Muscle of arm (tissue), 12 donors: ENCODE data around the gene P4HTM. TPM values are rescaled to one million over a fixed set of nuclear protein-coding genes. Genes with fewer than 3 reads are reported as not detected.
"Not testable (repeated sequence)": the region's sequence is repeated elsewhere in the genome, so short reads cannot be mapped to it uniquely, and the experiment has no call there.

Experiments
- DNase-seq: peaks from one replicate; pipeline ENCODE4 v3.0.0-alpha.2; 2013
- polyA plus RNA-seq, 12 donors: library from polyadenylated mRNA; unstranded; fragments of 120-200 nt; gene quantifications; one replicate each; pipeline ENCODE4 v1.2.1, GENCODE V29; 2013; ENCODE audit not compliant: insufficient read length in 12 of 12

The P4HTM gene
- polyA plus RNA-seq, 12 donors: 7.9 to 27.5 (median 12.0) TPM; not detected in 1

GRCh38 chr3:49007068-49007770, 17.2 kb downstream of the P4HTM start, which contains the start of gene WDR6:
WDR6 (plus strand) TSS chr3:49007391; CDS start chr3:49007432, 41 bp downstream.
- DNase-seq: peak; percentile 95

GRCh38 chr3:49007771-49008528, 17.9 kb downstream of the P4HTM start:
- DNase-seq: peak; percentile 84

DNA sequence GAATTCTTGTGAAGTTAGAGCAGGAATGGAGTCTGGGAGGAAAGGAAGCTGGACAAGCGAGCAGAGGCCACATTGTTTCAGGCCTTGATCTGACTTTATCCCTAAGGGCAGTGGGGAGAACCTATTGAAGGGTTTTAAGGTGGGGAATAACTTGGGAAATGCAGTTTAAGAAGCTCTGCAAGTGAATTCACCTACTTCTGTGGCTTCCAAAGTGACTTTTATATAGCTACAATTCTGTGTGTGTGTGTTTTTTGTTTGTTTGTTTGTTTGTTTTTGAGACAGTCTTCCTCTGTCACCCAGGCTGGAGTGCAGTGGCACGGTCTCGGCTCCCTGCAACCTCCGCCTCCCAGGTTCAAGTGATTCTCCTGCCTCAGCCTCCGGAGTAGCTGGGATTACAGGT, 18.6 kb downstream of the P4HTM start:
- DNase-seq: not testable (repeated sequence)

DNA sequence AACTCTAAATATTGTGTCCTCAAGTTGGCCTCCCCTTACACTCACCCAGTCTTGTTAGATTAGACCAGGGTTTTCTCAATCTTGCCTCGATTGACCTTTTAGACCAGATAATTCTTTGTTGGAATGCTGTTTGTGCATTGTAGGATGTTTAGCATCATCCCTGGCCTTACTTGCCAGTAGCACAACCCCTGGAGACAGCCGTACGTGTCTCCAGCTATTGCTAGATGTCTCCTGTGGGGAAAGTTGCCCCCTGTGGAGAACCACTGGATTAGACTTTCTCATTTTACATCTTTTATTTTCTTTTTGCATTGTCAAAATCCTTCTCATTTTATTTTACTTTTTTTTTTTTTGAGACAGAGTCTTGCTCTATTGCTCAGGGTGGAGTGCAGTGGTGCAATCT, 19.4 kb downstream of the P4HTM start:
- DNase-seq: no peak

GRCh38 chr3:49012441-49013017, 22.5 kb downstream of the P4HTM start:
- no peak for DNase-seq

GRCh38 chr3:49013113-49013737, 23.2 kb downstream of the P4HTM start:
- DNase-seq: no peak

- no peak for DNase-seq
Measured at GRCh38 chr3:49013738-49014660, 24.0 kb downstream of the P4HTM start.

DNA sequence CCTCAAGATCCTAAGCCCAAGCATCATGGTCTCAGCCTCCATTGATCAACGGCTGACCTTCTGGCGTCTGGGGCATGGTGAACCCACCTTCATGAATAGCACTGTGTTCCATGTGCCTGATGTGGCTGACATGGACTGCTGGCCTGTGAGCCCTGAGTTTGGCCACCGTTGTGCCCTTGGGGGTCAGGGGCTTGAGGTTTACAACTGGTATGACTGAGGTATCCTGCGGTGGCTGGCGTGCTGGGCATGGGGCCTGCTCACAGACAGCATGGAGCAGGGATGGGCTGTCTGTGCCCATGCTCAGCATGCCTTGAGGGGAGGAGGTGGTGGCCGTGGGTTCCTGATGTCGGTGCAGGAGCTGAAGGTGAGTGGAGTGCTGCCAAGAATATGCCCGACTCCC, 25.0 kb downstream of the P4HTM start:
- no peak for DNase-seq

- no peak for DNase-seq
Measured at GRCh38 chr3:49015765-49016164, 25.7 kb downstream of the P4HTM start.

GRCh38 chr3:49016414-49017228, 26.6 kb downstream of the P4HTM start:
- DNase-seq: no peak

DNA sequence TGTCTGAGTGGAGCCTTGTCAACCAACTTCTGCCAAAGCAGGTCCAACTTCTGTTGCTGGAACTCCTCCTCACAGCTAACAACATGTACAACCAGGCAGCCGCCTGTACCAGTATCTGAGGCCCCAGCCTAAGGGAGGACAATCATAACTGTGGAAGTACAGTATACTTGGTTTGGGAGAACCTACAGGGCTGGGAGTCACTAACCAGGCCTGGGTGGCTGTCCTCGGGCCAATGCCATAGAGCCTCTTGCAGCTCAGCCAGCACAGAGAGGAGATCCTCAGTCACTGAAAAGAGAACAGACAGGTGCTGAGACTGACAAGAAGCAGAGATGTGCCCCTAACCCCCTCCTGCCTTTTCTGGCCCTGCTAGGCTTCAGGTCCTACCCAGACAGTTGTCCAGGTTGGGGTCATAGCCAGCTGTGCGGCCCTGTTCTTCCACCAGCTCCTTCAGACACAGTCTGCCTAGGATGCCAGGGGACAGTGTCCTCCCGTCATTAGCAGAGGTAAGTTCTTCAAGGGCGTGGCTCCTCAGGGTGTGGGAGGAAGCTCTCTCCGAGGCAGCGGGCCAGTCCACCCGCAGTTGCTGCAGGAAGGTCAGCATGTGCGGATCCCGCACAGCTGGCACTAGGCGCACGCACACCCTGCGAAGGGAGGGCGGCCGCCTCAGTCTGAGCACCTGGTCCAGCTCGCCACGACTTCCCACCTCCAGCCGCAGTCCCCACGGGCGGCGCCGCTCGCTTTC, 27.4 kb downstream of the P4HTM start:
- no peak for DNase-seq

DNA sequence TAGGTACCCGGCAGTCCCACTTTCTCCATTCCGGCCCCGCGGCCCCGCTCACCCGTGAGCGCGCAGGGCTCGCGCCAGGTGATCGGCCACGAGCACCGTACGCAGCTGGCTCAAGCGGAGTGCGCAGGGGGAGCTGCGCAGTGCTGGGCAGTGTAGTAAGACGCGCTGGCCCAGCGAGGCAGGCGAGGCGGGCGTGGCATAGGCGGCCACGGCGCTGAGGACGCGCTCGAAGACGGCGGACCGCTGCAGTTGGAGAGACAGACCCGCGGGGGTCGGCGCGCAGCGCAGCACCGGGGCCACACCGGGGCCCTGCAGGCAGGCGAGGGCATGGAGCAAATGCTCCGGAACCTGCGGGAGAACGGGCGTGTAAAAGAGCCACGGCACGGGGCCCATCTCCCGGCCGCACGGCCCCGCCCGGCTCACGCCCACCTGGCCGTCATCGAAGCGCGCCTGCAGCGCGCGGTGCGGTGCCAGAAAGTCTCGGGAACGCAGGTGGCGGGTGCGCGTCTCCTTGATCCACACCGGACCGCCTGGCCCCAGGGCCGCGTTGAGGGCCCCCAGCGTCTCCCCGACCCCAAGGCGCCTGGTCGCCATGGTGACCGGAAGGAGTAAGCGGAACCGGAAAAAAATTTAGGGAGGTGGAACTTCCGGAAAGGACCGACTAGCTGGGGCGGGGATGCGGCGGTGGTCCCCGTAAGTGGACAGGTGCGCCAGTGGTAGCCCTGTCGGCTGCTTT, 28.1 kb downstream of the P4HTM start, which contains the start of gene DALRD3:
Gene DALRD3 (minus strand): TSS at position 610 of the 736 bp plus-strand sequence. CDS start 16 bp downstream, at position 594.
- DNase-seq: peak; percentile 69

GRCh38 chr3:49018707-49019006, 28.6 kb downstream of the P4HTM start:
- no peak for DNase-seq

DNA sequence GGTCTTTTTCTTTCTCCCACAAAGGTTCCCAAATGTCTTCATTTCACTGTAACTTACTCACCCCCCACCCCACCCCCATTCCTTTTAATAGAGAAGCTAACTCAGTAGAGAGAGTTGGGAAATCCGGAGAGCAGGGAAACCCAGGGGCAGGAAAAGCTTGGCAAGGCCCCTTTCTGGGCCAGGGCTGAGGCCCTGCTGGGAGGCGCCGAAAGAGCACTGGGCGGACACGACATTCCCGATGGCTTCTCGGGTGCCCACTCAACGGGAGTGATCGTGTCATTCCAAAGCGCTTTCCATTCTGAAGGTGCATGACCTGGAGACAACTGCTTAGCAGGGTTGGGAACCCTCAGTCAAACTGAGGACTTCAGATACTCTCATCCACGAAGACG, 29.9 kb downstream of the P4HTM start:
- DNase-seq: no peak

DNA sequence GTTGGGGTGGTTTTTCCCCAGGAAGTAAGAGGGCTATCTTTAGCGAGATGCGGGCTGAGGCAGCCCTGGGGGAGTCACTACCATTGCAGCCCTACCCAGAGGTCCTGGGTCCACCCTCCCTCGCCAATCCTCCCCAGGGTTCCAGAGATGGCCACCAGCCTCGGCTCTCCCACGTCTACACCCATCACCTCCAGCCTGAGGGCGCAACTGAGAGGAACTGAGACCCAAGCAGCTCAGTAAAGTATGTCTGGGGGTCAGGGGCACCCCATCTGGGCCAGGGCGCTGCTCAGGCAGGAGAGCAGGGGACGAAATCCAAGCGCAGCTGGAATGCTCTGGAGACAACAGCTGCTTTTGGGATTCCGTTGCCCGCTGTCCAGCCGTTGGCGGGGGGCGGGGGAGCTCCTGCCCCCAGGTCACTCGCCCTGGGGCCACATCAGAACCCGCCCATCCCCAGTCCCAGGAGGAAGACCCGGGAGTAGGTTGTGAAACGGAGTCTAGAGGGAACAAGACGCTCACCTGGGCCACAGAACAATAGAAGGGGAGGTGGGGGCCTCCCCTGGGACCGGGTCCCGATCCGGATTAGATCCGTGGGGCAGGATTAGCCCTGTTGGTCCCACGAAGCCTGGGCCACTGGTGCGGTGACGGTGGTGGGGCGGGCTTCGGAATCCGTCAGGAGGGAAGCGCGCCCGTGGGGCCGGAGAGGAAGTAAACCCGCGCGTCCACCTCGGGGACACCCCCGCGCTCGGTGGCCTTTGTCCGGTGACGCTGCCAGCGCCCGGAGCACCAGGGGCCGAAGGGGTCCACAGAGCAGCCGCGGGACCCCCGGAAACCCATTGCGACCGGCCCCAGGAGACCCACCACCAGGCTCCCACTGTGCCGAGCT, 30.5 kb downstream of the P4HTM start:
- no peak for DNase-seq

DNA sequence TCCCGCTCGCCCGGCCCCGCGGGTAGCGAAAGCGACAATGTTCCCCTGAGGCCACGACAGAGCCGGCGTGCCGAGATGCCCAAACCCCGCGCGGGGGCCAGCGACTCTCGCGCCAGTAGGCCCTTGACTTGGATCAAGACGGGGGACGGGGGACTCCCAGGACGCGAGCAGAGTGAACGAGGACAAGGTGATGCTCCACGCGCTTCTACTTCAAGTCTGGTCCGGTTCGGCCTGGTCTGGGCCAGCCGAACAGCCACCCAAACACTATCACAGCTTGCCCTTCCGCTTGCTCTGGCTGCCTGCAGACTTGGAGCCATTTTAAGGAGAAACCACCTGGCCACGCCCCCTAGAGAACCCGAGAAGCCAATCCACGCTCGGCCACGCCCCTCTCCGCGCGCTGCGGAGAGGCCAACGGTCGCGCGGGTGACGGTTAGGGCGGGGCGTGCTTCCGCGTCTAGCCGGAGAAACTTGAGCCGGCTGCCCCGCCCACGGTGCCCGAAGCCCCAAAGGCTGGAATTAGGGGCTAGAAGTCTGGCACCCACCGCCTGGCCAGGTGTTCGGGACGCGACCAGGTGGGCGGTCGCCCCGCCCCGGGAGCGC, 31.3 kb downstream of the P4HTM start:
- DNase-seq: peak; percentile 99
